Endothelial cell of umbilical vein (primary cell): Measurements from ENCODE around the gene MATN4.

Source experiments
- EZH2 ChIP-seq: IDR thresholded peaks from 2 replicates; pipeline ENCODE4 v1.6.1; 2012; ENCODE audit warnings: borderline replicate concordance, low read depth, mild to moderate bottlenecking, moderate library complexity, low read length, inconsistent platforms; ENCODE audit not compliant: severe bottlenecking
- MAX ChIP-seq: IDR thresholded peaks from 2 replicates; pipeline ENCODE4 v1.6.1; 2011; ENCODE audit not compliant: insufficient read depth, insufficient read length
- POLR2AphosphoS5 ChIP-seq: IDR thresholded peaks from 2 replicates; pipeline ENCODE4 v1.6.1; 2012; ENCODE audit warnings: low read depth, mild to moderate bottlenecking, control low read depth, low read length, moderate library complexity; ENCODE audit not compliant: insufficient read depth
- TF ChIP-seq, protein P1 (sequence below), 2 donors: IDR thresholded peaks; 1 replicate in 1 of 2; 2 replicates in 1 of 2; pipeline ENCODE4 v1.5.1; 2011; ENCODE audit warnings: low read length in 2 of 2, mild to moderate bottlenecking in 2 of 2, moderate library complexity in 2 of 2, control low read depth in 1 of 2, inconsistent platforms in 1 of 2, low read depth in 1 of 2; ENCODE audit not compliant: insufficient read depth in 1 of 2; ENCODE audit errors: extremely low read depth in 1 of 2

- TF ChIP-seq, protein P1, sequence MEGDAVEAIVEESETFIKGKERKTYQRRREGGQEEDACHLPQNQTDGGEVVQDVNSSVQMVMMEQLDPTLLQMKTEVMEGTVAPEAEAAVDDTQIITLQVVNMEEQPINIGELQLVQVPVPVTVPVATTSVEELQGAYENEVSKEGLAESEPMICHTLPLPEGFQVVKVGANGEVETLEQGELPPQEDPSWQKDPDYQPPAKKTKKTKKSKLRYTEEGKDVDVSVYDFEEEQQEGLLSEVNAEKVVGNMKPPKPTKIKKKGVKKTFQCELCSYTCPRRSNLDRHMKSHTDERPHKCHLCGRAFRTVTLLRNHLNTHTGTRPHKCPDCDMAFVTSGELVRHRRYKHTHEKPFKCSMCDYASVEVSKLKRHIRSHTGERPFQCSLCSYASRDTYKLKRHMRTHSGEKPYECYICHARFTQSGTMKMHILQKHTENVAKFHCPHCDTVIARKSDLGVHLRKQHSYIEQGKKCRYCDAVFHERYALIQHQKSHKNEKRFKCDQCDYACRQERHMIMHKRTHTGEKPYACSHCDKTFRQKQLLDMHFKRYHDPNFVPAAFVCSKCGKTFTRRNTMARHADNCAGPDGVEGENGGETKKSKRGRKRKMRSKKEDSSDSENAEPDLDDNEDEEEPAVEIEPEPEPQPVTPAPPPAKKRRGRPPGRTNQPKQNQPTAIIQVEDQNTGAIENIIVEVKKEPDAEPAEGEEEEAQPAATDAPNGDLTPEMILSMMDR (IDR thresholded peaks at IDR 0.05; ENCODE audit: extremely low read depth in 1 of 2, insufficient read depth in 1 of 2, low read depth in 1 of 2, low read length in 2 of 2) = peak; percentile 91 to 95
- TF ChIP-seq EZH2 (no peak), POLR2AphosphoS5 (no peak), MAX (no peak)
Observed at GRCh38 chr20:45306431-45306982, 1.6 kb downstream of the MATN4 start, which contains the start of gene RBPJL.
